A375 (cell line): Measurements from ENCODE around the gene DOLPP1. TPM values are rescaled to one million over a fixed set of nuclear protein-coding genes. Genes with fewer than 3 reads are reported as not detected.

Source experiments
- total RNA-seq: library from RNA; depleted of rRNA; stranded (reverse); fragments of >200 nt; shearing (Covaris generic); gene quantifications from 2 replicates; pipeline ENCODE4 v1.2.3, GENCODE V29; 2014; rRNA removed

The DOLPP1 gene
- total RNA-seq = 20.6 and 28.8 TPM in 2 replicates

GRCh38 chr9:129080601-129081387 is at the start of gene DOLPP1:
Gene DOLPP1 (plus strand): TSS chr9:129081111. CDS start chr9:129081132, 21 bp downstream.

GRCh38 chr9:129036241-129036922 is 44.5 kb upstream of the DOLPP1 start, which contains the start of gene MIGA2:
Gene MIGA2 (plus strand): TSS chr9:129036626. CDS start chr9:129040595, 3,969 bp downstream.

GRCh38 chr9:129110740-129111527 is 30.0 kb downstream of the DOLPP1 start, which contains the start of the genes CRAT and PTPA:
Gene CRAT (minus strand): TSS chr9:129110793. CDS start chr9:129110509, 284 bp downstream.
Gene PTPA (plus strand): TSS chr9:129111415. CDS start chr9:129111601, 186 bp downstream.

Other genes with a start within 250 kb of the DOLPP1 start
- 11.1 and 13.8 TPM in 2 replicates for gene KYAT1, start 199.2 kb upstream of the DOLPP1 start, total RNA-seq
- 38.5 and 42.1 TPM in 2 replicates for gene LRRC8A, start 199.0 kb upstream of the DOLPP1 start, total RNA-seq
- not detected in 2 replicates for gene PHYHD1, start 160.1 kb upstream of the DOLPP1 start, total RNA-seq
- gene DOLK, start 133.5 kb upstream of the DOLPP1 start, total RNA-seq = 15.7 and 19.6 TPM in 2 replicates
- gene NUP188, start 133.4 kb upstream of the DOLPP1 start, total RNA-seq = 56.5 and 64.3 TPM in 2 replicates
- gene SH3GLB2, start 52.8 kb upstream of the DOLPP1 start, total RNA-seq = 53.9 and 63.8 TPM in 2 replicates
- gene MIGA2, start 44.5 kb upstream of the DOLPP1 start, total RNA-seq = 23.6 and 30.1 TPM in 2 replicates
- gene CRAT, start 29.7 kb downstream of the DOLPP1 start, total RNA-seq = 21.2 and 31.1 TPM in 2 replicates
- 151 and 163 TPM in 2 replicates for gene PTPA, start 30.3 kb downstream of the DOLPP1 start, total RNA-seq
- gene IER5L, start 97.2 kb downstream of the DOLPP1 start, total RNA-seq = 45.8 and 60.8 TPM in 2 replicates